DMS153 treated with DMSO at 0.1 percent for 48 hours (cell line): ENCODE measurements around the gene KMT2C.

ENCODE experiments used
- DNase-seq: peaks from one replicate; lab custom pipeline; 2025; ENCODE audit not compliant: unreplicated experiment; lab: John Stamatoyannopoulos, UW

Gene KMT2C

DNA sequence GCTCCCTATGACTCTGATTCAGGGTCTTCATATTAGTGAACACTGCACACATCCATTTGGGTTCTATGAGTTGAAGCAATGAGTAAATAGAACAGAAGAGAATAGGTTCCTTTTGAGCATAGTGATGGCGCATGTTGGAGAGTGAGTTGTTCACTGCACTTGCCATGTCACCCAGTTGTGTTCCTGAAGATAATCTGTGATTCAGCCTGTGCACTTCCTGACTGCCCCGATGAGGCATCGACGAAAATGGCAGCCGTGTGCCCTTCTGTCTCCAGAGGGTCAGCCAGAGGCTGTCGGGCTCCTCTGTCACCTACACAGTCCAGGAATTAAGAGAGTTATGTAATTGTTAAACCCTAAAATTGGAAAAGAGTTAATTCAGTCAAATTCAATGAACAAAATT, 315.6 kb downstream of the KMT2C start:
- DNase-seq, result no peak

DNA sequence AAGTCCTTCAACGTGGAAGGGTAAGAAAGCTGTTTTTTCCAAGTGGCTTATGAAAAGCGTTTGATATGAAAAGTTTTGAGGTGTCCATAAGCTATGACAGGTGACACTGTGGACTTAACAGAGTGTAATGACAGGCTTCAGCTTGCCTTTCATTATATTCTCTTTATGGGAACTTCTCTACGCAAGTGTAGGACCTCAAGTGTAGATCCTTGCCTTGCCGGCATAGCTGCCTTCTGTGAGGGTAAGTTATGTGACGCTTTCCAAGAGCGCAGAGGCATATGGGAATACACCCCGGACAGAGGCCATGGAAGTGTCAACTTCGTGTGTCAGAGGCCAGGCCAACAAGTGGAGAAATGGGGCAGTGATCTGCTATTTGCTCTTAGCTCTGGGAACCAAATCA, 318.4 kb downstream of the KMT2C start:
- no peak for DNase-seq

DNA sequence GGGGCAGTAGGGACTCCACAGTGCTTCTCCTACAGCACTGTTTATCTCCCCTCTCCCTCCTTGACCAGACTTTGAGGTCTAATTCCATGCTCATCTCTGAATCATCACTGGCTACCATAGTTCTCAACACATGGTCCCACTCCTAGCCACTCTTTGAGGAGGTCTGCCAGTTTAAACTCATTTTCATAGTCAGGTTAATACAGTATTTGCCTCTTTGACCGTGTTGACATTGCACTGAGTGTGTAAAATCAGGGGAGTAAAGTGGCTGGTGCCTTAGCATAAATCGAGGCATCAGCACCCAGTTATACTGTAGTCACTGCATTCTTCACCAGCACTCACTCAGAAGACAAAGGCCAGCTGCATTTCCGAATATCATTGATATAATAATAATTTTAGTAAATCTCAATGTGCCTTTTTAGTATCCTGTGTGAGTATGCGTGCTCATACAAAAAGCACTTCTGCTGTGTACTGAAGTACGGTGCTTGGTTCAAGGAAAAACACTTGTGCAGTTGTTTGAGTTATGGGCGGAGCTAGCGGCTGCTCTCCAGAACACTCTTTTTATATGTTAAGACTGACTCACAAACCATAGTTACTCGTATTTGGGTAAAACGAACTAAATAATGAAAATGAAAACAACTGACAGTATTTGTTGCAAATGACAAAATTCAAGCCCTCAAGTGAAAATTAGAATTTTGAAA, 320.6 kb downstream of the KMT2C start:
- DNase-seq, result no peak

DNA sequence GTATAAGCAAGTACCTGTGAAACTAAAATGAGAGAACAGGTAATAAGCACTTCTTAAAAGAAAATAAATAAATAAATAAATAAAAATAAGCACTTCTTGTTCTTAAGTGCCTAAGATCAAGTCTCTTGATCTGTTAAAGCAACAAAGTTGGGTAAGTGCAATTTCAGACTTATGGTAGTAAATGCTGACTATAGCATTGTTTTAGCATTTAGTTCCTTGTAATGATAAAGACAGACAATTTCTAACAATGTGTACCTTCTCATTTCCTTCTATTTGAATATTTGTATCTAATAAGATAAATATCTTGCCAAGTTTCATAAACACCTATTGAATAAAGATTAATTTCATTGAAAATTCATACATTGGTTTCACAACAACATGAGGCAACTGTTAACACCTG, 323.0 kb downstream of the KMT2C start:
- DNase-seq, result no peak

DNA sequence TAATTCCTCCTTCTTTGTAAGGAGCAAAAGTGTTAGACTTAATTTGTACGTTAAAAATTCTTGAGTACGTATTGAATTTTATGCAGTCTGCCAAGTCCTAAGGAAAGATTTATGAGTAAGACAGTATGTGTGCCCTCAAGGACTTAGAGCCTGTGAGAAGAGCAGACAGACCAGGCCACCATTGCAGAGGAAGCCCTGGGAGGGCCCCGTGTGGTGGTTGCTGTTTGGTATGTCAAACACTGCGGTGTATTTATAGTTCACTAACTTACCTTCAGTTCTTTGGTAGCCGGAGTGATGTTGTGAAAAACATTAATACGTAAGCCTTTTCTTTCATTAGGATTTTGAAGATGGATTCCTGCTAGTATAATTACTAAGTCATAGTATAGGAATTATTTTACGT, 327.4 kb downstream of the KMT2C start:
- DNase-seq, result no peak

DNA sequence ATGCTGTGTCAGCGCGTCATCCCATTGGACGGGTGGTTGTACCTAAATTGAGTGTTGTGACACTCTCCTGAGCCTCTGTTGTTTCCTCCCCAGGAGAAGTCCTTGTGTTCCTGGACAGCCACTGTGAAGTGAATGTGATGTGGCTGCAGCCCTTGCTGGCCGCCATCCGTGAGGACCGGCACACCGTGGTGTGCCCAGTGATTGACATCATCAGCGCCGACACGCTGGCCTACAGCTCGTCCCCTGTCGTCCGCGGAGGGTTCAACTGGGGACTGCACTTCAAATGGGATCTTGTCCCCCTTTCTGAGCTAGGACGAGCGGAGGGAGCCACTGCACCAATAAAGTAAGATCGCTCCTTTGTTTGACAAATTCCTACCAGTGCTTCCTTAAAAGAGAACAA, 327.9 kb downstream of the KMT2C start:
- DNase-seq, result no peak

DNA sequence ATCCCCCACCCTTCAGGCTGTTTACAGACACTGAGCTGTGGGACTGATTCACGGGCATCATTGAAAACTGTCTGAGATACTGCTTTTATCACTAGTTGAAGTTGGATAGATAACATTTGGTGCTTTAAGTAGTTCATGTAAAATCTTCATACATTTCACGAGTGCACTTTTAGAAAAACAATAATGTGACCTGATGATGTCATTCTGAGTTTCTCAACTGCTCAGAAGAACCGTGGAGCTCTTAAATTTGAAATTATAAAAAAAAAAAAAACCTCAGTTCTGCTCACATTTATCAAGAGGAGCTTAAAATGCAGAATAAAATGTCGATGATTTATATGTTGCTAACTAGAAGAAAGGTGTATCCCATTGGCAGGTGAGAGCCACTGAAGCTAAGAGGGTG, 328.8 kb downstream of the KMT2C start:
- DNase-seq, result no peak

DNA sequence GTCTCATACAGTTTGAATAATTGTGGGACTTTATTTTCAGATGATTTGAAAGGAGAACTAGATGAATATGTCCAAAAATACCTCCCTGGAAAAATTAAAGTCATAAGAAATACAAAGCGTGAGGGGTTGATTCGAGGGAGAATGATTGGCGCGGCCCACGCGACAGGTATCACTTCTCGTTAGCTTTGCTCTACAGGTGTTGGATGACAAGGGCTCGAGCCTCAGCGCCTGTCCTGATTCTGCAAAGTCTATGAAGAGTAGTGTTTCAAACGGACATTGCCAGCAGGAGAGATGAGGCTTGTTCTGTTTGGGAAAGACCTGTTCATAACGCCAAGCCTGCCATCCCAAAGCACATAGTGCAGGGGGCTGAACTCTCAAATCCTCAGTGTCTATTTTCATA, 330.6 kb downstream of the KMT2C start:
- no peak for DNase-seq

DNA sequence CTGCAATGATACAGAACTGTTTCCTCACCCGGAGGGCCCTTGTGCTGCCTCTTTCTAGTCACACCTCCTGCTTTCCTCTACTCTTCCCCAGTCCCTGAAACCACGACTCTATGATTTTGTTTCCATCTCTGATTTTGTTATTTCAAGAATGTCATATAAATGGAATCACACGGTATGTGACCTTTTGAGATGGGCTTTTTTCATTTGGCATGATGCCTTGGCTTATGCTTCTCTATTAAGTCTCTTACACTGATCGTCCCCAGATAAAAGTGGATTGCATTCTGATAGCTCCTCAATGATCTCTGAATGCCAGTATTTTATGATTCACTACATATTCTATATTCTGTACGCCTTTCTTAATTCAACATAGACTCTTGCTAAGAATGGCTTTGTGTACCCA, 332.1 kb downstream of the KMT2C start:
- DNase-seq, result no peak

DNA sequence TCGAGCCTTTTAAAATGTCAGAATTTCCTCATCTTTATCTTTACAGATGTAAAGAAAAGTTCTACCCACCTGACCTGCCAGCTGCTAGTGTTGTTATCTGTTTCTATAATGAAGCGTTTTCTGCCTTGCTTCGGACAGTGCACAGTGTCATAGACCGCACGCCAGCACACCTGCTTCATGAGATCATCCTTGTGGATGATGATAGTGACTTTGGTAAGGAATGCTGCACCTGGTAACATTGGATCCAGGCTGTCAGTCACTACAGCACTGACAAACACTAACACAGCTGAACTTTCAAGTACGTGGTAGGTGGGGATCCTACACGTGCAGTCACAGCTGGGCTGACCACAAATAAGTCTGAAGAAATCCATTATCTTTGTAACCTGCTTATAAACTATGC, 332.7 kb downstream of the KMT2C start:
- no peak for DNase-seq

DNA sequence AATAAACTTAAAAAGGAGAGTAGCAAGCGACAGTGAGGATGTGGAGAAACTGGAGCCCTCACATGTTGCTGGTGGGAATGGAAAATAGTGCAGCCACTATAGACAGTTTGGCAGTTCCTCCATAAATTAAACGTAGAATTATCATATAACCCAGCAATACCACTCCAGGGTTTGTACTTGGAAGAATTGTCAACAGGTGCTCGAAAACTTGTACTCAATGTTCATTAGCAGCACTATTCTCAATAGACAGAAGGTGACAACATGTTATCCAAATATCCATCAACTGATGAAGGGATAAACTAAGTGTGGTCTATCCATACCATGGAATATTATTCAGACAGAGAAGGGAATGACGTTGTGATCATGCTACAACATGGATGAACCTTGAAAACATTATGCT, 338.5 kb downstream of the KMT2C start:
- no peak for DNase-seq

DNA sequence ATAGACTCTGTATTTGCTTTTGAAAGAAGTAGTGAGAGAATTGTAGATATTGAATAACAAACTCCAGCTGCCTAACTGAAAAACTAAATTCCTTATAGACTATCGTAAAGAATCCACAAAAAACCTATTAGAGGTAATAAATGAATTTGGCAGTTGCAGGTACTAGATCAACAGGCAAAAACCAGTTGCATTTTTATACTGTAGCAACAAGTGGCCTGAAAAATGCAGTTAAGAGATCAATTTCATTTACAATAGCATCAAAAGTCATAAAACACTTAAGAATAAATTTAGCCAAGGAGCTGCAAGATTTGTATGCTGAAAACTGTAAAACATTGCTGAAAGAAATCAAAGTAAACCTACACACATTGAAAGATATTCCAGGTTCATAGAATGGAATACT, 340.0 kb downstream of the KMT2C start:
- DNase-seq, result no peak

DNA sequence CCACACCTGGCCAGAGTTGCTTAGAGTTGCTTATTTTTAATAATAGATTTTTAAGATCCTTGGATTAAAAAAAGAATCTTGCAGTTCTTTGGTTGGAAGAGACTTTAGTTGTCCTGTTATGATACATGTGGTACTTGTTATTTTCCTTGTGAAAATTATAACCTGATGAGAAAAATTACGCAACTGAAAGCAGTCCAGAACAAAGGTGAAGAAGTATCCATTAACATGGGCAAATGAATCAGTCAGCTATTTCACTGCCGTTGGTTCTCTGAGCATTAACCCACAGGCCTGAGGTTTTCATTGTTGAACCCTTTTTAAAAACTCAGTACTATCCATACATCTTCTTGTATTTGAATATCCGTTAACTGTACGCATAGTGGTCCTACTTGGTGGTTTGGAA, 342.1 kb downstream of the KMT2C start:
- DNase-seq, result no peak

DNA sequence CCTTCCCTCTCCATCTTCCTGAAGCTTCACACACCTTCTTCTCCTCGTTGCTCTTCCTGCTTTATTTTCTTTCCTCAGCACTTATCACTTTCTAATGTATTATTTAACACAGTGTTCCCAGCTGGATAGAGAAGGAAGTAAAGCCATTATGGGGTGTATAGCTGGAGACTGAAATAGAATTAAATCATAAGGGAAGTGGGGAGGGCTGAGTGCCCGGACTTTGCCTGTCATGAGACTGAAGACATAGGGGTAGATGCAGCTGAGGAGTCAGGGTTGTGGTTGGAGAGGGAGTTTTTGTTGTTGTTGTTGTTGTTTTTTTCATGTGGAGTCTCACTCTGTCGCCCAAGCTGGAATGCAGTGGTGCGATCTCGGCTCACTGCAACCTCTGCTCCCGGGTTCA, 345.1 kb downstream of the KMT2C start:
- DNase-seq, result no peak

DNA sequence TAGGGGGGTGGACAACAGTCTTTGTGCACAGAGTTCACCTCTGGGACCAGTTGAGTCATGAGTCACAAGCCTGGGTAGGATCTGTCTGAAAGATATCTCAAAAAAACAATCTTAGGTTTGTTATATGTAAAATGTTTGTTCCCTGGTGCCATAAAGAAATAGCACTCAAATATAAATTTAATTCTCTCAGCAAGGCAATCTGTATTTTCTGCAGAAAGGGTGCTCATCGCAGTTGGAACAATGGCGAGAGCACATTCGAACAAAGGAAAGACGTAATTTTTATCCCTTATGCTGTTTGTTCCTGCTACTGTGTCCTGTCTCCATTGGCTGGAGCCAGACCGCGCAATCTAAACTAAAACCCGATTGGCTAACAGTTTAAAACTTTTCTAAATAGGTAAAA, 346.6 kb downstream of the KMT2C start:
- no peak for DNase-seq

DNA sequence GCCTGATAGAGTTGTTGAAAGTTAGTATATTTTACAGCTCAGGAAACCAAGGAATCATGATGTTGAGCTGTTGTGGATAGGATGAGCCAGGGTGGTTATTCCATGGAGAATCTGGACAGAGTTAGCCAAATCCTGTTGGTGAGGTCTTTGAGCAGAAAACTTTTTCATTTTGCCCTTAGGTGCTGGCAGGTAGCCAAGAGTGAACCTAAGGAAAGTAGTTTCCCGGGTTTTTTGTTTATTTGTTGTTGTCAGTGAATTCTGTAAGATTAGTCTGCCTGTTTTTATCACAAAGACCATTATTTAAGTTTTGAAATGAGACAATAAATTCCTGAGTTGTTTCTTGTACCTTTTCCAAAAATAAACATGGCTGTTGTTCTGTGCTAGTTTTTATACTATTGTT, 349.3 kb downstream of the KMT2C start:
- no peak for DNase-seq

DNA sequence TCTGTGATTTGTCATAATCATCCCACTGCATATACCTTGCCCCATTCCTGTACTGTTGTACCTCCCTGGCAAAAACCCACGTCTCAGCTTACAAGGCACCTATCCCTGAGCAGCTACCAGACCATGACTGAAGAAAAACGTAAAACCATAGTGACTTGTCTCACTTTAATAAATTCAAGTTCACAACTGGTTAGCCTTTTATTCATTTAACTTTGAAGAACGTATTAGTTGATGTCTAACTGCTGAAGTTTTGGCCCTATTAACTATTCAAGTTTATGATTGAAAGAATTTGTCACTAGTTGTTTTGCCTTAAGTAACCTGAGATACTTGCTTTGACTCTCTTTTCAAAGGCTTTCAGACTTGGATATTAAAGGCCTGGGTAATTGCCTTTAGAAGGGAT, 350.7 kb downstream of the KMT2C start:
- no peak for DNase-seq
